Panc1 (cell line): ENCODE results near the gene CNTN1. TPM values are rescaled to one million over a fixed set of nuclear protein-coding genes. Genes with fewer than 3 reads are reported as not detected.

Experiments
- ATAC-seq: fragments of 200-7000 bp; cut with Tn5 transposase; 2 replicates; pipeline ENCODE4 v1.9.1; 2020; ENCODE audit warnings: mild to moderate bottlenecking, moderate library complexity
- BruUV-seq: library from RNA; stranded (reverse); fragments of 400-500 nt; replicated peaks from 2 replicates; lab custom pipeline; 2021; lab: Mats Ljungman, UMichigan
- CTCF ChIA-PET: fragments of 300-600 bp; sonication (Branson Sonifier 250); formaldehyde crosslinking; loops from one replicate; lab custom pipeline; 2022; ENCODE audit warnings: antibody characterized with exemption; lab: Charles Lee
- POLR2A ChIA-PET: fragments of 300-600 bp; sonication (Branson Sonifier 250); formaldehyde crosslinking; loops from one replicate; lab custom pipeline; 2022; ENCODE audit warnings: antibody characterized with exemption; lab: Charles Lee
- DNase-seq: peaks from one replicate; pipeline ENCODE4 v3.0.0-alpha.2; 2010; ENCODE audit warnings: low read depth, low spot score
- H3K27ac ChIP-seq: 2 replicates; pipeline ENCODE4 v1.5.1; 2011; ENCODE audit warnings: mild to moderate bottlenecking, low read length, inconsistent platforms
- H3K27me3 ChIP-seq: fragments of 200-500 bp; sonication (Bioruptor generic); 2 replicates; pipeline ENCODE4 v1.6.0; 2014; ENCODE audit warnings: low read length, inconsistent platforms; ENCODE audit not compliant: control insufficient read depth, insufficient read depth
- H3K36me3 ChIP-seq: fragments of 200-500 bp; sonication (Bioruptor generic); 2 replicates; pipeline ENCODE4 v1.5.1; 2014; ENCODE audit warnings: inconsistent platforms, mild to moderate bottlenecking, low read length, moderate library complexity; ENCODE audit not compliant: control insufficient read depth, insufficient read depth
- H3K4me1 ChIP-seq: 2 replicates; pipeline ENCODE4 v1.5.1; 2011; ENCODE audit warnings: inconsistent platforms, mild to moderate bottlenecking, low read length, moderate library complexity; ENCODE audit not compliant: control insufficient read depth, insufficient read depth
- H3K4me3 ChIP-seq, 2 experiments: 2 replicates each; pipeline ENCODE4 v1.5.1; 2011 to 2012; ENCODE audit warnings: low read depth in 2 of 2, low read length in 2 of 2, mild to moderate bottlenecking in 2 of 2, inconsistent platforms in 1 of 2, moderate library complexity in 1 of 2
- H3K9me3 ChIP-seq: fragments of 200-500 bp; sonication (Bioruptor generic); 2 replicates; pipeline ENCODE4 v1.5.1; 2014; ENCODE audit warnings: low read depth, mild to moderate bottlenecking, inconsistent platforms, low read length, moderate library complexity; ENCODE audit not compliant: control insufficient read depth, insufficient read depth
- POLR2AphosphoS5 ChIP-seq: IDR thresholded peaks from 2 replicates; pipeline ENCODE4 v1.6.1; 2012; ENCODE audit warnings: mild to moderate bottlenecking, low read depth, low read length, moderate library complexity
- SIN3A ChIP-seq: IDR thresholded peaks from 2 replicates; pipeline ENCODE4 v1.6.1; 2012; ENCODE audit warnings: low read depth, mild to moderate bottlenecking, low read length, moderate library complexity, borderline replicate concordance; ENCODE audit not compliant: insufficient read depth
- TCF7L2 ChIP-seq: IDR thresholded peaks from 2 replicates; pipeline ENCODE4 v1.6.1; 2011; ENCODE audit warnings: mild to moderate bottlenecking, low read depth, low read length, inconsistent platforms
- in situ Hi-C: cut with HindIII; loops from 2 replicates; pipeline ENCODE4 v1.10.0; 2016; ENCODE audit warnings: low sequenced_read_pairs, low pct_unique_long_range_greater_than_20kb
- intact Hi-C: fragments of 100-400 bp; cut with micrococcal nuclease; formaldehyde crosslinking; loops from one replicate; pipeline ENCODE4 v1.10.0; 2022; ENCODE audit not compliant: unreplicated experiment
- total RNA-seq: library from RNA; stranded (reverse); gene quantifications from one replicate; pipeline ENCODE4 v1.2.1, GENCODE V29; 2021; ENCODE audit not compliant: unreplicated experiment
- TF ChIP-seq, protein P1 (sequence below), 2 experiments: IDR thresholded peaks; 2 replicates each; pipeline ENCODE4 v1.6.1; 2011 to 2012; ENCODE audit warnings: low read depth in 2 of 2, control low read depth in 1 of 2, low read length in 1 of 2, mild to moderate bottlenecking in 1 of 2, moderate library complexity in 1 of 2; ENCODE audit not compliant: insufficient read depth in 1 of 2
- TF ChIP-seq, protein P2 (sequence below): fragments of 450-650 bp; IDR thresholded peaks from 2 replicates; pipeline ENCODE4 v1.5.1; 2017; ENCODE audit warnings: mild to moderate bottlenecking

Gene CNTN1
- total RNA-seq, 1 experiment from 2014 or later: not detected

DNA sequence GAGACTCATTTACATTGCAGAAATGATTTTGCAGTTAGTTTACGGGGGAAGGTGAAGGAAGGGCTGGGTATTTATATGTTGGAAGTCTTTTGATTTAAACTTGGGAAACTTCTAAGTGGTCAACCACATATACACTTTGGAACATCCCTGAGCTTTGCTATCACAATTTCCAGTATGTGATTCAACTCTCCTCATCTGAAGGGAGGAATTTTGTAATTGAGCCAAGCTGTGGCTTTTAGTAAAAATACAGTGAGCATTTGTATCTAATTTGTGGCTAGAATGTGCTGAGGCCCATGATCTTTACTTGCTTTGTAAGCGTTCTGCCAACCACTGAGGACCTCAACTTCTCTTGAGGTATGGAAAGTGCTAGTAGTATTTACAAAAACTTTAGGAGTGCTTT is 260.8 kb downstream of the CNTN1 start:
- no TSS peak for BruUV-seq
- Histone ChIP-seq H3K4me3 (no peak overlapping the region), H3K4me1 (no peaks in the 10 kb centered on the region), H3K27ac (no peak overlapping the region), H3K36me3 (no peaks in the 10 kb centered on the region), H3K27me3 (no peaks in the 10 kb centered on the region), H3K9me3 (no peaks in the 10 kb centered on the region)
- TF ChIP-seq SIN3A (no peak), TCF7L2 (no peak), POLR2AphosphoS5 (no peak)
- TF ChIP-seq, protein P1, sequence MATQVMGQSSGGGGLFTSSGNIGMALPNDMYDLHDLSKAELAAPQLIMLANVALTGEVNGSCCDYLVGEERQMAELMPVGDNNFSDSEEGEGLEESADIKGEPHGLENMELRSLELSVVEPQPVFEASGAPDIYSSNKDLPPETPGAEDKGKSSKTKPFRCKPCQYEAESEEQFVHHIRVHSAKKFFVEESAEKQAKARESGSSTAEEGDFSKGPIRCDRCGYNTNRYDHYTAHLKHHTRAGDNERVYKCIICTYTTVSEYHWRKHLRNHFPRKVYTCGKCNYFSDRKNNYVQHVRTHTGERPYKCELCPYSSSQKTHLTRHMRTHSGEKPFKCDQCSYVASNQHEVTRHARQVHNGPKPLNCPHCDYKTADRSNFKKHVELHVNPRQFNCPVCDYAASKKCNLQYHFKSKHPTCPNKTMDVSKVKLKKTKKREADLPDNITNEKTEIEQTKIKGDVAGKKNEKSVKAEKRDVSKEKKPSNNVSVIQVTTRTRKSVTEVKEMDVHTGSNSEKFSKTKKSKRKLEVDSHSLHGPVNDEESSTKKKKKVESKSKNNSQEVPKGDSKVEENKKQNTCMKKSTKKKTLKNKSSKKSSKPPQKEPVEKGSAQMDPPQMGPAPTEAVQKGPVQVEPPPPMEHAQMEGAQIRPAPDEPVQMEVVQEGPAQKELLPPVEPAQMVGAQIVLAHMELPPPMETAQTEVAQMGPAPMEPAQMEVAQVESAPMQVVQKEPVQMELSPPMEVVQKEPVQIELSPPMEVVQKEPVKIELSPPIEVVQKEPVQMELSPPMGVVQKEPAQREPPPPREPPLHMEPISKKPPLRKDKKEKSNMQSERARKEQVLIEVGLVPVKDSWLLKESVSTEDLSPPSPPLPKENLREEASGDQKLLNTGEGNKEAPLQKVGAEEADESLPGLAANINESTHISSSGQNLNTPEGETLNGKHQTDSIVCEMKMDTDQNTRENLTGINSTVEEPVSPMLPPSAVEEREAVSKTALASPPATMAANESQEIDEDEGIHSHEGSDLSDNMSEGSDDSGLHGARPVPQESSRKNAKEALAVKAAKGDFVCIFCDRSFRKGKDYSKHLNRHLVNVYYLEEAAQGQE (IDR thresholded peaks at IDR 0.05; ENCODE audit: insufficient read depth in 1 of 2, low read depth in 2 of 2, low read length in 1 of 2): no peak
- TF ChIP-seq, protein P2, sequence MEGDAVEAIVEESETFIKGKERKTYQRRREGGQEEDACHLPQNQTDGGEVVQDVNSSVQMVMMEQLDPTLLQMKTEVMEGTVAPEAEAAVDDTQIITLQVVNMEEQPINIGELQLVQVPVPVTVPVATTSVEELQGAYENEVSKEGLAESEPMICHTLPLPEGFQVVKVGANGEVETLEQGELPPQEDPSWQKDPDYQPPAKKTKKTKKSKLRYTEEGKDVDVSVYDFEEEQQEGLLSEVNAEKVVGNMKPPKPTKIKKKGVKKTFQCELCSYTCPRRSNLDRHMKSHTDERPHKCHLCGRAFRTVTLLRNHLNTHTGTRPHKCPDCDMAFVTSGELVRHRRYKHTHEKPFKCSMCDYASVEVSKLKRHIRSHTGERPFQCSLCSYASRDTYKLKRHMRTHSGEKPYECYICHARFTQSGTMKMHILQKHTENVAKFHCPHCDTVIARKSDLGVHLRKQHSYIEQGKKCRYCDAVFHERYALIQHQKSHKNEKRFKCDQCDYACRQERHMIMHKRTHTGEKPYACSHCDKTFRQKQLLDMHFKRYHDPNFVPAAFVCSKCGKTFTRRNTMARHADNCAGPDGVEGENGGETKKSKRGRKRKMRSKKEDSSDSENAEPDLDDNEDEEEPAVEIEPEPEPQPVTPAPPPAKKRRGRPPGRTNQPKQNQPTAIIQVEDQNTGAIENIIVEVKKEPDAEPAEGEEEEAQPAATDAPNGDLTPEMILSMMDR: no peak
- POLR2A ChIA-PET: no interaction called here
- intact Hi-C loops: no loop called here
- CTCF ChIA-PET: no interaction called here
- in situ Hi-C loops: no loop called here
- DNase-seq (no peak), ATAC-seq (no peak)

DNA sequence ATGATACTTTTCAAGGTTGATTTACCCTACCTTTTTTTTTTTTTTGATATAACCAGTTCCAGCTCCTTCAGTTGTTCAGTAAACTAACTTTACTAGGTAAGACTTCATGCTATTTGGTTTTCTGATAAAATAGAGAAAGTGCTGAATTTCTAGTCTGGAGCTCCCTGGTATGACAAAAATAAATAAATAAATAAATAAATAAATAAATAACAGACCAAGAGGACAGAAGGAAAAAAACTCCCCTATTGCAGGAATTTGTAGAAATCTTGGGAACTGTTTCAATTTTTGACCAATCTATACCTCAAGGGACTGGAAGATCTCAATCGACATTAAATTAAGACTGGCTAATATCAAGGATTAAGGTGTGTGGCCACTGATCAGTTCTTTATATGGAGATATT is 265.2 kb downstream of the CNTN1 start:
- CTCF ChIA-PET: interaction anchor here (0.6 kb wide), 1 partner anchor 1620 kb away, joined by 3 read pairs; no protein-coding TSS in a partner anchor
- POLR2A ChIA-PET: no interaction called here
- intact Hi-C loops: no loop called here

More for the DNA sequence above, 265.2 kb downstream of the CNTN1 start:
- H3K36me3 ChIP-seq: no peaks in the 10 kb centered on the region
- BruUV-seq: no TSS peak
- no peaks in the 10 kb centered on the region for H3K4me1 ChIP-seq
- no peak for ATAC-seq
- no peak overlapping the region for H3K4me3 ChIP-seq
- in situ Hi-C loops: no loop called here
- no peak for DNase-seq
- H3K9me3 ChIP-seq: no peaks in the 10 kb centered on the region
- TF ChIP-seq TCF7L2 (no peak), SIN3A (no peak)
- TF ChIP-seq, protein P2: no peak
- no peaks in the 10 kb centered on the region for H3K27me3 ChIP-seq
- no peak overlapping the region for H3K27ac ChIP-seq
